ENCODE measurements around the gene RAD50.

DNA sequence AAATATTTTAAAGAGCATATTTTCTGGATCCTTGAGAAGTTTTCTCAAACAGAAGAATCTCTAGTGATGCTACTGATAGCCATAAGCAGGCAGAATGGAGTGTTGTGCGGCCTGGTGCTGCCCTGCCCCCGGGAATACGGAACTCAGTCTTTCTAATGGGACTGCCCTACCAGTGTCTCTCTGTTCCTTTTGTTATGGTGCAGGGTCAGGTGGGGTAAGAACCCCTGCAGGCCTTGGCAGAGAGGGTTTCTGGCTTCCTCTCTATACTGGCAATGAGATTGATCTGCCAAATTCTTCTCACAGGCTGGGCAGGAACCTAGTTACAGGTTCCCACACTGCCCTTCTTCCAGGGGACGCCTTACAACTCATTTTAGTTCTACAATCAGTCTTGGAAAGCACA, 16.0 kb upstream of the RAD50 start:
- no peak for TF ChIP-seq POLR2A (IDR thresholded peaks at IDR 0.05)
- TF ChIP-seq, protein P1, sequence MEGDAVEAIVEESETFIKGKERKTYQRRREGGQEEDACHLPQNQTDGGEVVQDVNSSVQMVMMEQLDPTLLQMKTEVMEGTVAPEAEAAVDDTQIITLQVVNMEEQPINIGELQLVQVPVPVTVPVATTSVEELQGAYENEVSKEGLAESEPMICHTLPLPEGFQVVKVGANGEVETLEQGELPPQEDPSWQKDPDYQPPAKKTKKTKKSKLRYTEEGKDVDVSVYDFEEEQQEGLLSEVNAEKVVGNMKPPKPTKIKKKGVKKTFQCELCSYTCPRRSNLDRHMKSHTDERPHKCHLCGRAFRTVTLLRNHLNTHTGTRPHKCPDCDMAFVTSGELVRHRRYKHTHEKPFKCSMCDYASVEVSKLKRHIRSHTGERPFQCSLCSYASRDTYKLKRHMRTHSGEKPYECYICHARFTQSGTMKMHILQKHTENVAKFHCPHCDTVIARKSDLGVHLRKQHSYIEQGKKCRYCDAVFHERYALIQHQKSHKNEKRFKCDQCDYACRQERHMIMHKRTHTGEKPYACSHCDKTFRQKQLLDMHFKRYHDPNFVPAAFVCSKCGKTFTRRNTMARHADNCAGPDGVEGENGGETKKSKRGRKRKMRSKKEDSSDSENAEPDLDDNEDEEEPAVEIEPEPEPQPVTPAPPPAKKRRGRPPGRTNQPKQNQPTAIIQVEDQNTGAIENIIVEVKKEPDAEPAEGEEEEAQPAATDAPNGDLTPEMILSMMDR (IDR thresholded peaks at IDR 0.05), result no peak

Measured in adrenal gland (tissue), 5 donors.